Measurements from ENCODE around the gene RPL28.

RPL28 gene

GRCh38 chr19:55353803-55354697, 31.7 kb upstream of the RPL28 start:
- peak; percentile 48 for DNase-seq

DNA sequence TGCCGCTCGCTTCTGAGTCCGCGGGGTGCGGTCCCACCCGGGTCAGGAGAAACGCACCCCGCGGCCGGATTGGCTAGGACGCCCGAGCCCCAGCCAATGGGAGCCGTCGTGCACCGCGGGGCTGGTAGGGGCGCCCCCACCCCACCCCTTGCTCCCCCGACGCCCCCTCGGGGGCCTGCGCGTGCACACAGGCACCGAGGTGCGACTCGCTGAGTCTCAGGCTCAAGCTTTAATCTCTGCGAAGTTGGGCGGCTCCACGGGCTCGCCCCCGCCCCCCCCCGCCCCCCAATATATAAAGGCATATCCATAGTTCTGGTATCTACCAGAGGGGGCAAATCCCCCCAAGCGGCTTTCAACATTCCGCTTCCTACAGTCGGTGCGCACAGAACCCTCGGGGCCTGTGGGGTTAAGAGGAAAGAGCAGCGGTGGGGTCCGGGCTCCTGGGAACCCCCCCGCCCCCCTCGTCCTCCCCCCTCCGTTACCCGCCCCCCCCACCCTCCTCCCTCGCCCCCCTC, 31.0 kb upstream of the RPL28 start, which contains the start of gene COX6B2:
Gene COX6B2, minus strand, starts transcription at position 22 of the 515 bp plus-strand sequence. CDS start 198 bp downstream, outside the sequence.
- DNase-seq, result no peak

GRCh38 chr19:55355213-55355821, 30.4 kb upstream of the RPL28 start:
- DNase-seq, result no peak

DNA sequence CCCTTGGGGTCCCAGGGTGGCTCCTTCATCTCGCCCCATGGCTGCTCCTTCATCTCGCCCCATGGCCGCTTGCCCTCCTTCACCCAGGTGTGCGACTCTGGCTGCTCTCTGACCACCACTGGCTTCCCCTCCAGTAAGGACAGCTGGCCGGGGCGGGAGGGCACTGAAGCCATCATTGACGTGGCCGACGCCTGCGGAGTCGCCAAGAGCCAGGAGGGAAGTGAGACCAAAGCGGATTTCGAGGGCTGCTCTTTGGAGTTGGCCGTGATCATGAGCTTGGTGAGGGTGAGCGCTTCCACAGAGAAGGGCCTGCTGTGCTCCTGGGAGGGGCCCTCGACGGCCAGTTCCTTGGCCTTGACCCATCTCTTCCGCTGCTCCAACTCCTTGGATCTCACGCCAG, 27.2 kb upstream of the RPL28 start:
- DNase-seq, result no peak

- DNase-seq, result no peak
Observed at GRCh38 chr19:55358943-55359908, 26.5 kb upstream of the RPL28 start.

GRCh38 chr19:55360902-55361301, 24.8 kb upstream of the RPL28 start:
- DNase-seq, result no peak

DNA sequence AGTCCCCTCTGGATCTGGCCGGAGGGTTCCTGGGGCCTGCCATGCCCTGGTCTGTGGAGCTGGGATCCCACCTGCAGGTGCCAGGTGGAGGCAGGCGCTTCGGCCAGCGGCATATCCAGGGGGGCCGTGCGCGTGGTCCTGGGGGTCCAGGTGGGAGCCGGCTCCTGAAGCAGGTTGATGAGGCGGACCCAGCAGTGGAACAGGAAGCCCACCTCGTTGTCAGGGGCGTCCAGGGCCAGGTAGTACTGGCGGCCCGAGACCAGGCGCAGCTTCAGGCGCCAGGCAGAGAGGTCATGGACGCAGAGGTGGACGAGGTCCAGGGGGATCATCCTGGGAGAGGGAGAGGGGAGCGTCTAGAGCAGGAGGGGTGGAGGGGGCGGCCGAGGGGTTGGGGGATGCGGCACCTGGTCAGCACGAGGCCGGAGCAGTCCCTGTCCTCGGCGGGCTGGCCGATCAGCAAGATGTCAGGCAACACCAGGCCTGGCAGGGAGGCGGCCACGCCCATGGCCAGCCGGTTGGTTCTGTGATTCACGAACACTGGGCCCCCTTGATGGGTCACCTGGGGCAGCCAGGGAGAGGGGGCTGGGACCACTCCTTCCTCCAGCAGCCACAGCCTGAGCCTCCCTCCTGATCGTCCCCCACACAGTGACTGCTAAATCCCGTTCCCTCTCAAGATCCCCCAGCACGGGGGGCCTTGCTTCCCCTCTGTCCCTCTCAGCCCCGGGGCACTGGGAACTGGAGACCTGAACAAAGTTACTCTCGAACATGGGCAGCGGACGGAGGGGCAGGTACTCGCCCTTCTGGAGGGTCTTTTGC, 23.4 kb upstream of the RPL28 start:
- no peak for DNase-seq

GRCh38 chr19:55362990-55363716, 22.6 kb upstream of the RPL28 start, which contains the start of gene GARIN5B:
Gene GARIN5B (minus strand): TSS chr19:55363260. CDS start chr19:55363066, 194 bp downstream.
- DNase-seq, result no peak

GRCh38 chr19:55365245-55365644, 20.5 kb upstream of the RPL28 start:
- no peak for DNase-seq

DNA sequence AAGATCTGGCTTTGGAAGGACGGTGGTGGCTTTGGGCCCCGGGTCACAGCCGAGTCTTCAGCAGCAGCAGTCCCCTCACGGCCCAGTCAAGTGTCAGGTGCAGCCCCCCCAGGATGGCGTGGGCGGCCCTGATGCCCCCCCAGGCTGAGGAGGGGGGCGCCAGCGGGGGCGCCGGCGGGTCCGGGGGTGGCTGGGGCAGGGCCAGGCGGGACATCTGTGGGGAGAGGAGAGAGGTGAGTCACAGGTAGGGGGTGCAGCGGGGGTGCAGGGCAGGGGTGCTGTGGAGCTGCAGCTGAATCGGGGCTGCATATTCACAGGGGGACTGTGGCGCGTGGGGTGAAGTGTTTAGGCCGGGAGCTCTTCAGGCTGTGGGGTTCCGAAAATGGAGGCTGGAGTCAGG, 19.8 kb upstream of the RPL28 start:
- DNase-seq, result no peak

- DNase-seq, result no peak
Observed at GRCh38 chr19:55366790-55367189, 18.9 kb upstream of the RPL28 start.

DNA sequence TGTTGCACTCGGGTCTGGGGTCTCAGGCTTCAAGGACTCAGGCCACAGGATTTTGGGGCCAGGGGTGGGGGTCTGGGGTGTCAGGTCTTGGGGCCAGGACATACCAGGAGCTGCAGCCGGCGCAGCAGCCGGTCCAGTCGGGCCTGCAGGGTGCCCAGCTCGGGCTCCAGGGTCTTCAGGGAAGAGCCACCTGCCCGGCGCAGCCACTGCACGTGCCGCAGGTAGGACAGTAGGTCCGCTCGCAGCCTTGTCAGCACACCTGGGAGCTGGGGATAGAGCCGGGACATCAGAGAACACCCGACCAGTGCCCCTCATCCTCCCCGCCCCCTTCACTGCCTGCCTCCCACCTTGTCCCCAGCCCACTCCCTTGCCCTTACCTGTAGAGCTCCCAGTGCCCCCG, 17.6 kb upstream of the RPL28 start:
- DNase-seq, result no peak

DNA sequence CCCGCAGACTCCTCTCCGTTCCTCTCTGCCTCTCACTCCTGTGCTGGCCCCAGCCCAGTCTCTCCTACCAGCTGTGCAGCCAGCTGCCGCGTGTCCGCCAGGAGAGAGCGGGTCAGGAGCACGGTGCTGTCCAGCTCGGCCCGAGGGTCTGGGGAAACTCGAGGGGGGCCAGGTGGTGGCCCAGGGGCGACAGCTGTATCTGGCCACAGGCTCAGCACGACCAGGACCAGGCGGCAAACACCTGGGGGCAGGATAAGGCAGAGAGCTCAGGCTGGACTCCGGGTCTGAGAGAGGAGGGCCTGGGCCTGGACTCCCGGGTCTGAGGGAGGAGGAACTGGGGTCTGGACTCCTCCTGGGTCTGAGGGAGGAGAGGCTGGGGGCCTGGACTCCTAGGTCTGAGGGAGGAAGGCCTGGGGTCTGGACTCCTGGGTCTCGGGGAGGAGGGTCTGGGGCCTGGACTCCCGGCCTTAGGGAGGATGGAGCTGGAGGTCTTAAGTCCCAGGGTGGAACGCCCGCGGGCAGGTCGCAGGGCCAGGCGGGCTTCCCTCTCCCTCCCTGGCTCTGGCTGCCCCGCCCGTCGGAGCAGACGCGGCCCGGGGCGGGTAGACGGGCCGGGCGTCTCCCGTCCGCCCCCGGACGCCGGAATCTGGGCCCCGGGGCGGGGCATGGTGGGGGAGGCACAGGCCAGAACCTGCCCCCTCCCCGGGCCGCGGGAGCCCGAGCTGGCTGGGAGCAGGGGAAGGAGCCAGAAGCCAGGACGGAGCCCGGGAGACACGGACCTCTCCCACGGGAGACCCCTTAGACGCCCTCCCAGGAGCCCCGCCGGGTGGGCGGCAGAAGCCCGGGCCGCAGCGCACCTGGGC, 16.8 kb upstream of the RPL28 start:
- DNase-seq, result no peak

DNA sequence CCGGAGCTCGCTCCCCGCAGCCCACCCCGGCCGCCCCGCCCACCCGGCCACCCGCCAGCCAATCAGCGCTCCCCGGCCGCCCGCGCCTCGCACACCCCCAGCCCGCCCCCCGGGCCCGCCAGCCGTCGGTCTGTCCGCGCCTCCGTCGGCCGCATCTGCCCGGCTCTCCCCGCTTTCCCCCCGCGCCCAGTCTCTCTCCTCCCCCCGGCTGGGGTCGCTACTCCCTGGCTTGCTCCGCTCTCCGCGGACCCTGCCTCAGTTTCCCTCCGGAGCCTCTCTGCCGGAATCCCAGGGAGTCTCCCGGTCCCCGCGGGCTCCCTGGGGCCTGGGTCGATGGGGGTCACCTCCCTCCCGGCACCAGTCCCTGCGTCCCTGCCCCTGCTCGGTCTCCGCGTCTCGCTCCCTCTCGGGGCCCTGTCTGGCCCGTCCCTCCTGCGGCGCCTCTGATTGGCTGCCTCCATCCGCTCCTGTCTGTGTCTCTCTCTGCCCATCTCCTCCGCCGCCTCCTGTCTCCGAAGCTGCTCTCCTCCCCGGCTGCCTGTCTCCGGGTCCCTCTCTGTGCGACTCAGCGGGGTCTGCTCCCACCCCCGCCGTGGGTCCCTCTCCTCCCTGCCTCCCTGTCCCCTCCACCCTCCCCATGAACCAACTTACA, 16.0 kb upstream of the RPL28 start:
- no peak for DNase-seq

DNA sequence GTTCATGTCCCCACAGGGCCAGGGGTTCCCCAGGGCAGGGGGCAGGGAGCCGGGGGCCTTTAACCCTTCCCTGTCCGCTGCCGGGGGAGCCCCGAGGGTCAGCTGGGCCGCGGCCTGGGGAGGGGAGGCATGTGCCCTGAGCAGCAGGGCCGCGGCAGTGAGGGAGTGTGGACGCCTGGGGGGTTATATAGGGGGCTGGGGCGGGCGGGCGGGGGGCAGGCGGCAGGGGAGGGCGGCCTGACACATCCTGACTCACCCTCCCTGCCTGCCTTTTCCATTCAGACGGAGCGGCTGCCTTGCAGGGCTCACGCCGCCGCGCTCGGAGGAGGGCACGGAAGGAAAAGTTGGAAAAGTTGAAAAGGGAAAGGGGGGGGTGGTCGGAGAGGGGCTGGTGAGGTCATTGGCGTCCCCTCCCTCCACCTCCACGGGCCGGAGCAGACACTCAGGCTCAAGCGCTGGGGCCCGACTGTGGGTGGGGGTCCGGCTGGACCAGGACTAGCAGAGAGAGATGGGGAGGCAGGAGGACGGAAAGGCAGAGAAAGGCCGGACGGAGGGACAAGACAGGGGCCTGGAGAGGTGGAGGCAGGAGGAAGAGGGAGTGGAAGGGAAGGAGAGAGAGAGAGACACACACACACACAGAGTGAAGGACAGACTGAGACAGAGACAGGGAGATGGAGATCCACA, 15.3 kb upstream of the RPL28 start, which contains the start of gene IL11:
Gene IL11, minus strand, starts transcription at position 159 of the 684 bp plus-strand sequence. Its CDS starts 153 bp downstream, at position 6.
- DNase-seq, result no peak

GRCh38 chr19:55372316-55373081, 13.2 kb upstream of the RPL28 start:
- no peak for DNase-seq

DNA sequence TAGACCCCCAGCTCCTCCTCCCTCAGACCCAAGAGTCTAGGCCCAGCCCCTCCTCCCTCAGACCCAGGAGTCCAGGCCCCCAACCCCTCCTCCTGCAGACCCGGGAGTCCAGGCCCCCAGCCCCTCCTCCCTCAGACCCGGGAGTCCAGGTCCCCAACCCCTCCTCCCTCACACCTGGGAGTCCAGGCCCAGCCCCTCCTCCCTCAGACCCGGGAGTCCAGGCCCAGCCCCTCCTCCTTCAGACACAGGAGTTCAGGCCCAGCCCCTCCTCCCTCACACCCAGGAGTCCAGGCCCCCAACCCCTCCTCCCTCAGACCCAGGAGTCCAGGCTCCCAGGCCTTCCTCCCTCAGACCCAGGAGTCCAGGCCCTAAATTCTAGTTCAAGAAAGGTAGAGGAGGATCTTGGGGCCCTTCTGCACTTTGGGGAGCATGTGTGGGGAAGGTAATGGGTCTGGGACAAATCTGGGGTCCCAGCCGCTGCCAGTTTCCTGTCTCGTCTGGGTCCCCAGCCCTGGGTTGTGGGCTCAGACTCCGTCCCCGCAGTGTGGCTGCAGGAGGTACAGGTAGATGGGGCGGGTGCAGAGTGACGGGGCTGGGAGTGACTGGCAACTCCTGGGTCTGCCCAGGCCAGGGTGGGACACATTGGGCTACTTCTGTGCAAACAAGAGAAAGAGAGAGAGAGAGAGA, 12.3 kb upstream of the RPL28 start:
- DNase-seq, result no peak
